Measurements from ENCODE around the gene PLXNA4. TPM values are rescaled to one million over a fixed set of nuclear protein-coding genes. Genes with fewer than 3 reads are reported as not detected.

PLXNA4 gene
- total RNA-seq, 2 donors from 2014 or later = 0.41 to 2.8 TPM

GRCh38 chr7:132578050-132578370 lies 1.7 kb upstream of the PLXNA4 start:
- TF ChIP-seq POLR2AphosphoS5 (IDR thresholded peaks at IDR 0.05) = no peak
- no peak for TF ChIP-seq CTCF (IDR thresholded peaks at IDR 0.05)
- no peak for TF ChIP-seq POLR2A (IDR thresholded peaks at IDR 0.05)
- no peaks in the 10 kb centered on the region for H3K36me3 ChIP-seq
- no peaks in the 10 kb centered on the region for H3K9me3 ChIP-seq
- peaks cover 12% of the 10 kb centered on the region for H3K27me3 ChIP-seq (replicated peaks; ENCODE audit: insufficient read depth)
- H3K4me1 ChIP-seq (replicated peaks) = peaks cover 4% of the 10 kb centered on the region
- intact Hi-C loops (cut with DNase I) = no loop called here
- no peak for DNase-seq (ENCODE audit: low spot score)
- H3K4me3 ChIP-seq = no peak overlapping the region
- no peak overlapping the region for H3K27ac ChIP-seq
- 87% methylated on average over 3 of the region's 3 CpGs for WGBS

GRCh38 chr7:132577206-132578049 lies 1.2 kb upstream of the PLXNA4 start:
- Histone ChIP-seq H3K27me3 (replicated peaks; ENCODE audit: insufficient read depth) (peaks cover 17% of the 10 kb centered on the region), H3K4me3 (peak overlapping the region; percentile 29 to 30), H3K9me3 (no peaks in the 10 kb centered on the region), H3K36me3 (no peaks in the 10 kb centered on the region), H3K4me1 (replicated peaks) (peaks cover 4% of the 10 kb centered on the region), H3K27ac (no peak overlapping the region)
- TF ChIP-seq CTCF (IDR thresholded peaks at IDR 0.05) = peak in 2 of 4 experiments; percentile 8 to 29
- no peak for TF ChIP-seq POLR2A (IDR thresholded peaks at IDR 0.05)
- 8% methylated on average over 54 of the region's 65 CpGs for WGBS
- intact Hi-C loops (cut with DNase I) = no loop called here
- peak; percentile 45 for DNase-seq (ENCODE audit: low spot score)

GRCh38 chr7:132576721-132577085 lies 433 bp upstream of the PLXNA4 start:
- WGBS = 0% methylated on average over 5 of the region's 55 CpGs
- H3K4me3 ChIP-seq = peak overlapping the region; percentile 30 to 32
- peaks cover 4% of the 10 kb centered on the region for H3K4me1 ChIP-seq (replicated peaks)
- H3K36me3 ChIP-seq = no peaks in the 10 kb centered on the region
- no peak for DNase-seq (ENCODE audit: low spot score)
- TF ChIP-seq POLR2A (IDR thresholded peaks at IDR 0.05) (no peak), CTCF (IDR thresholded peaks at IDR 0.05) (no peak), POLR2AphosphoS5 (IDR thresholded peaks at IDR 0.05) (no peak)
- H3K9me3 ChIP-seq = no peaks in the 10 kb centered on the region
- intact Hi-C loops (cut with DNase I) = no loop called here
- H3K27ac ChIP-seq = no peak overlapping the region
- peaks cover 17% of the 10 kb centered on the region for H3K27me3 ChIP-seq (replicated peaks; ENCODE audit: insufficient read depth)

GRCh38 chr7:132575419-132575981 lies 770 bp downstream of the PLXNA4 start:
- Histone ChIP-seq H3K4me3 (peak overlapping the region; percentile 30 to 32), H3K9me3 (no peaks in the 10 kb centered on the region), H3K27me3 (replicated peaks; ENCODE audit: insufficient read depth) (peaks cover 17% of the 10 kb centered on the region), H3K27ac (no peak overlapping the region), H3K4me1 (replicated peaks) (peaks cover 4% of the 10 kb centered on the region), H3K36me3 (no peaks in the 10 kb centered on the region)
- DNase-seq (ENCODE audit: low spot score) = no peak
- intact Hi-C loops (cut with DNase I) = no loop called here
- TF ChIP-seq POLR2A (IDR thresholded peaks at IDR 0.05) (no peak), CTCF (IDR thresholded peaks at IDR 0.05) (peak in 1 of 4 experiments; percentile 5)
- under 1% methylated on average over 27 of the region's 27 CpGs for WGBS

GRCh38 chr7:132574223-132574622 lies 2.0 kb downstream of the PLXNA4 start:
- Histone ChIP-seq H3K9me3 (no peaks in the 10 kb centered on the region), H3K27me3 (replicated peaks; ENCODE audit: insufficient read depth) (peaks cover 17% of the 10 kb centered on the region), H3K4me1 (replicated peaks) (peaks cover 4% of the 10 kb centered on the region), H3K27ac (no peak overlapping the region), H3K4me3 (no peak overlapping the region), H3K36me3 (no peaks in the 10 kb centered on the region)
- DNase-seq (ENCODE audit: low spot score) = no peak
- intact Hi-C loops (cut with DNase I) = no loop called here
- WGBS = 35% methylated on average over 8 of the region's 8 CpGs
- no peak for TF ChIP-seq POLR2AphosphoS5 (IDR thresholded peaks at IDR 0.05)
- no peak for TF ChIP-seq CTCF (IDR thresholded peaks at IDR 0.05)
- TF ChIP-seq POLR2A (IDR thresholded peaks at IDR 0.05) = no peak

All from prostate gland (tissue), 2 donors.